GM13977 (cell line): Measurements from ENCODE around the gene POLR1H.

ENCODE experiments used
- DNase-seq: peaks from one replicate; pipeline ENCODE4 v3.0.0; 2012; ENCODE audit warnings: low spot score
- in situ Hi-C: fragments of 300-500 bp; cut with MboI; formaldehyde crosslinking; loops from one replicate; pipeline ENCODE4 v1.12.0; 2022; ENCODE audit warnings: low sequenced_read_pairs, low pct_unique_long_range_greater_than_20kb, mixed read lengths, inconsistent platforms; ENCODE audit not compliant: unreplicated experiment
- TF ChIP-seq, protein P1 (sequence below): IDR thresholded peaks from 2 replicates; pipeline ENCODE4 v1.5.1; 2012; ENCODE audit warnings: mild to moderate bottlenecking, control low read depth; ENCODE audit not compliant: insufficient read depth; ENCODE audit errors: extremely low read depth, missing control alignments

Gene POLR1H

DNA sequence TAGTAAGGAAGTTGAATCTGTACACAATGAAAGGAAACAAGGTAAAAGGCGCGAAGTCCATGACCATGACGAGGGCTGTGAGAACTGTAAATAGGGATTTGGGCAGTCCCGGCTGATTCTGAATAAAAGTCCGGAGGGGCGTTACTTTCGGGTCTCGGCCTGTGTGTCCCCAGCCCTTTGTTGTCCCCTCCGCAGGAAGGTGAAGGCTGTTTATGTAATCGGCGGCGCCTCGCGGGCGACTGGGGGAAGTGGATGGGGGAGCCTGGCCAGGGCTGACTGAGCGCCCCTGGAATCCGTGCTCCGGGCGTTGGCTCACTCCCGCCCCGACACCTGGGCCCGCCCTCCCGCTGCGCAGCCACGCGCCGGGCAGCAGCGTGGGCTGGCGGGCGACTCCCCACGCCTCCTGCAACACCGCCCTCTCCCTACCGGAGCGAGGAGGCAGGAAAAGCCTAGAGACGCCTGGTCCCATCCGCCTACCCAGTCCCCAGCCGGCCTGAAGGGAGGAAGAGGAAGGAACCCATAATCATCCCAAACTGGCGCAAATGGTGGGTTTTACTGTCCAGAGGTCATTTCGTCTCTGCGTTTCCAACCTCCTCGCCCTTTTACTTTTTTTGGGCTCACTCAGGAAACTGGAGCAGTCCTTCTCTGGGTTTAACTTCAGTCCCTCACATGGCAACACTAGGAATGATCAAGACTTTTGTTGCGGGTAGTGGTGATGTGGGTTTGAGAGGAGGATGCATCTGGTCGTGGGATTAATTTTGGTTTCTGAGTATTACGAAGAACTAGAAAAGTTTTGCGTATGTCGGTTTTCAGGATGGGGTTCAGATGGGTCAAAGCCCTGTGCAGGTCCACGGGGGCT lies 39.7 kb downstream of the POLR1H start:
- in situ Hi-C loops, result no loop called here
- TF ChIP-seq, protein P1, sequence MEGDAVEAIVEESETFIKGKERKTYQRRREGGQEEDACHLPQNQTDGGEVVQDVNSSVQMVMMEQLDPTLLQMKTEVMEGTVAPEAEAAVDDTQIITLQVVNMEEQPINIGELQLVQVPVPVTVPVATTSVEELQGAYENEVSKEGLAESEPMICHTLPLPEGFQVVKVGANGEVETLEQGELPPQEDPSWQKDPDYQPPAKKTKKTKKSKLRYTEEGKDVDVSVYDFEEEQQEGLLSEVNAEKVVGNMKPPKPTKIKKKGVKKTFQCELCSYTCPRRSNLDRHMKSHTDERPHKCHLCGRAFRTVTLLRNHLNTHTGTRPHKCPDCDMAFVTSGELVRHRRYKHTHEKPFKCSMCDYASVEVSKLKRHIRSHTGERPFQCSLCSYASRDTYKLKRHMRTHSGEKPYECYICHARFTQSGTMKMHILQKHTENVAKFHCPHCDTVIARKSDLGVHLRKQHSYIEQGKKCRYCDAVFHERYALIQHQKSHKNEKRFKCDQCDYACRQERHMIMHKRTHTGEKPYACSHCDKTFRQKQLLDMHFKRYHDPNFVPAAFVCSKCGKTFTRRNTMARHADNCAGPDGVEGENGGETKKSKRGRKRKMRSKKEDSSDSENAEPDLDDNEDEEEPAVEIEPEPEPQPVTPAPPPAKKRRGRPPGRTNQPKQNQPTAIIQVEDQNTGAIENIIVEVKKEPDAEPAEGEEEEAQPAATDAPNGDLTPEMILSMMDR, result no peak
- DNase-seq, result no peak

- TF ChIP-seq, protein P1, result peak; percentile 4
- in situ Hi-C loops, result no loop called here
- peak; percentile 86 for DNase-seq
Measured at GRCh38 chr6:30101444-30102413, 40.7 kb downstream of the POLR1H start.

GRCh38 chr6:30102414-30102969 lies 41.4 kb downstream of the POLR1H start:
- DNase-seq, result no peak
- in situ Hi-C loops, result no loop called here
- TF ChIP-seq, protein P1, result no peak

GRCh38 chr6:30102970-30103871 lies 42.2 kb downstream of the POLR1H start:
- in situ Hi-C loops, result no loop called here
- DNase-seq, result peak; percentile 91
- TF ChIP-seq, protein P1, result peak; percentile 95

GRCh38 chr6:30103872-30104179 lies 42.8 kb downstream of the POLR1H start:
- in situ Hi-C loops, result no loop called here
- TF ChIP-seq, protein P1, result no peak
- no peak for DNase-seq

DNA sequence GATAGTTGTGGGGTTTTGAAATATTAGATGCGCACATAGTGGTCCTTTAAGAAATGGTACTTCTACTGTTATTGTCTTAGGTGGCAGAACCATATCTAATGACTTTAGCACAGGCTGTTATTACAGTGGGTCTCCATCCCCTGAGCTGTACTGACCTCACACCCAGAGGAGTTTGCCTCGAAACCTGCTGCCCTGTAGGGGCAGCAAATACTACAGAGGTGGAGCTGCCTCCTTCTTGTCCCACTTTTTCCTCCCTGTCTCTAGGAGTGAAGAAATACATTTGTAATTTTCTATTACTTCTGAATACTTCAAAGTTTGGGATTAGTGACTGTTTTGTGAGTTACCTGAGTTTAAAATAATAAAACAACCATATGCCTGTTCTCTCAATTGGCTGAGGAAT lies 43.6 kb downstream of the POLR1H start:
- TF ChIP-seq, protein P1, result no peak
- in situ Hi-C loops, result no loop called here
- DNase-seq, result no peak
